Measurements from ENCODE around the gene STH. TPM values are rescaled to one million over a fixed set of nuclear protein-coding genes. Genes with fewer than 3 reads are reported as not detected.

Gene STH
- total and polyA plus RNA-seq, 10 of the 15 experiments (the other 5 are each of a cell fraction or from before 2014, with no cell fraction given), result not detected

DNA sequence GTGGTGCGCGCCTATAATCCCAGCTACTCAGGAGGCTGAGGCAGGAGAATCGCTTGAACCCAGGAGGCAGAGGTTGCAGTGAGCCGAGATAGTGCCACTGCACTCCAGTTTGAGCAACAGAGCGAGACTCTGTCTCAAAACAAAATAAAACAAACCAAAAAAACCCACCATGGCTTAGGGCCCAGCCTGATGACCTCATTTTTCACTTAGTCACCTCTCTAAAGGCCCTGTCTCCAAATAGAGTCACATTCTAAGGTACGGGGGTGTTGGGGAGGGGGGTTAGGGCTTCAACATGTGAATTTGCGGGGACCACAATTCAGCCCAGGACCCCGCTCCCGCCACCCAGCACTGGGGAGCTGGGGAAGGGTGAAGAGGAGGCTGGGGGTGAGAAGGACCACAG lies 1.4 kb upstream of the STH start:
- ATAC-seq (no peak), FAIRE-seq (no peak), DNase-seq (ENCODE audit: low read depth, low spot score) (no peak)
- H3K4me3 ChIP-seq, result no peak overlapping the region
- POLR2A ChIA-PET, result no interaction called here
- no peak overlapping the region for H3K27ac ChIP-seq (ENCODE audit: control insufficient read depth, insufficient read depth)
- no peaks in the 10 kb centered on the region for H3K79me2 ChIP-seq (ENCODE audit: control insufficient read depth, insufficient read depth, low read length)
- RAD21 ChIA-PET (ENCODE audit: unreplicated experiment), result no interaction called here
- no peaks in the 10 kb centered on the region for H3K4me1 ChIP-seq (ENCODE audit: control insufficient read depth, insufficient read depth, low read length)
- H4K20me1 ChIP-seq (ENCODE audit: control insufficient read depth, insufficient read depth), result no peaks in the 10 kb centered on the region
- H3K36me3 ChIP-seq (ENCODE audit: control insufficient read depth in 2 of 2, insufficient read depth in 2 of 2, low read length in 1 of 2), result no peaks in the 10 kb centered on the region
- CTCF ChIA-PET, result no interaction called here
- intact Hi-C loops (cut with micrococcal nuclease; ENCODE audit: unreplicated experiment) (no loop called here), in situ Hi-C loops (cut with MboI) (no loop called here)
- no peak overlapping the region for H2AFZ ChIP-seq (ENCODE audit: control insufficient read depth, low read depth, low read length)
- H3K9me3 ChIP-seq (replicated peaks; ENCODE audit: control insufficient read depth, insufficient read depth, low read length), result no peaks in the 10 kb centered on the region
- H3K9ac ChIP-seq (ENCODE audit: control insufficient read depth, insufficient read depth, low read length), result no peak overlapping the region
- no TSS peak for BruUV-seq (replicated peaks)
- SMC1A ChIA-PET (ENCODE audit: uncharacterized antibody, unreplicated experiment), result interaction anchor here (1.1 kb wide), 1 partner anchor 24 kb away, joined by 3 read pairs; no protein-coding TSS in a partner anchor
- no peak overlapping the region for H3K4me2 ChIP-seq (ENCODE audit: control insufficient read depth, insufficient read depth)
- TF ChIP-seq TBL1XR1 (IDR thresholded peaks at IDR 0.05; ENCODE audit: low read depth, low read length), result no peak
- no peaks in the 10 kb centered on the region for H3K27me3 ChIP-seq (replicated peaks in 1 of 2; ENCODE audit: control insufficient read depth in 2 of 2, insufficient read depth in 2 of 2, low read length in 1 of 2)
- 51% methylated on average over 9 of the region's 9 CpGs for WGBS (ENCODE audit: insufficient coverage, insufficient replicate concordance, low lambda C conversion rate, missing lambda C conversion rate)

GRCh38 chr17:45999900-46000290 lies 845 bp downstream of the STH start:
- Histone ChIP-seq H2AFZ (ENCODE audit: control insufficient read depth, low read depth, low read length) (no peak overlapping the region), H3K9ac (ENCODE audit: control insufficient read depth, insufficient read depth, low read length) (no peak overlapping the region), H3K4me2 (ENCODE audit: control insufficient read depth, insufficient read depth) (no peak overlapping the region), H4K20me1 (ENCODE audit: control insufficient read depth, insufficient read depth) (no peaks in the 10 kb centered on the region), H3K27ac (ENCODE audit: control insufficient read depth, insufficient read depth) (no peak overlapping the region), H3K4me1 (ENCODE audit: control insufficient read depth, insufficient read depth, low read length) (no peaks in the 10 kb centered on the region), H3K9me3 (replicated peaks; ENCODE audit: control insufficient read depth, insufficient read depth, low read length) (no peaks in the 10 kb centered on the region), H3K36me3 (ENCODE audit: control insufficient read depth in 2 of 2, insufficient read depth in 2 of 2, low read length in 1 of 2) (no peaks in the 10 kb centered on the region), H3K79me2 (ENCODE audit: control insufficient read depth, insufficient read depth, low read length) (no peaks in the 10 kb centered on the region), H3K27me3 (replicated peaks in 1 of 2; ENCODE audit: control insufficient read depth in 2 of 2, insufficient read depth in 2 of 2, low read length in 1 of 2) (no peaks in the 10 kb centered on the region), H3K4me3 (no peak overlapping the region)
- ChIA-PET SMC1A (ENCODE audit: uncharacterized antibody, unreplicated experiment) (interaction anchor here (0.7 to 3.1 kb wide), 3 partner anchors 8 to 213 kb away, joined by 3 to 7 read pairs (median 3); no protein-coding TSS in a partner anchor), CTCF (interaction anchor here (0.8 to 6.4 kb wide), 2 partner anchors 59 to 211 kb away, joined by 3 to 65 read pairs; no protein-coding TSS in a partner anchor), POLR2A (no interaction called here), RAD21 (ENCODE audit: unreplicated experiment) (no interaction called here)
- DNase-seq (ENCODE audit: low read depth, low spot score) (no peak), FAIRE-seq (no peak), ATAC-seq (no peak)
- in situ Hi-C loops (cut with MboI), result loop anchor here (5.0 kb wide), 2 partner anchors 217 to 267 kb away; no protein-coding TSS in a partner anchor
- TF ChIP-seq, protein P1, sequence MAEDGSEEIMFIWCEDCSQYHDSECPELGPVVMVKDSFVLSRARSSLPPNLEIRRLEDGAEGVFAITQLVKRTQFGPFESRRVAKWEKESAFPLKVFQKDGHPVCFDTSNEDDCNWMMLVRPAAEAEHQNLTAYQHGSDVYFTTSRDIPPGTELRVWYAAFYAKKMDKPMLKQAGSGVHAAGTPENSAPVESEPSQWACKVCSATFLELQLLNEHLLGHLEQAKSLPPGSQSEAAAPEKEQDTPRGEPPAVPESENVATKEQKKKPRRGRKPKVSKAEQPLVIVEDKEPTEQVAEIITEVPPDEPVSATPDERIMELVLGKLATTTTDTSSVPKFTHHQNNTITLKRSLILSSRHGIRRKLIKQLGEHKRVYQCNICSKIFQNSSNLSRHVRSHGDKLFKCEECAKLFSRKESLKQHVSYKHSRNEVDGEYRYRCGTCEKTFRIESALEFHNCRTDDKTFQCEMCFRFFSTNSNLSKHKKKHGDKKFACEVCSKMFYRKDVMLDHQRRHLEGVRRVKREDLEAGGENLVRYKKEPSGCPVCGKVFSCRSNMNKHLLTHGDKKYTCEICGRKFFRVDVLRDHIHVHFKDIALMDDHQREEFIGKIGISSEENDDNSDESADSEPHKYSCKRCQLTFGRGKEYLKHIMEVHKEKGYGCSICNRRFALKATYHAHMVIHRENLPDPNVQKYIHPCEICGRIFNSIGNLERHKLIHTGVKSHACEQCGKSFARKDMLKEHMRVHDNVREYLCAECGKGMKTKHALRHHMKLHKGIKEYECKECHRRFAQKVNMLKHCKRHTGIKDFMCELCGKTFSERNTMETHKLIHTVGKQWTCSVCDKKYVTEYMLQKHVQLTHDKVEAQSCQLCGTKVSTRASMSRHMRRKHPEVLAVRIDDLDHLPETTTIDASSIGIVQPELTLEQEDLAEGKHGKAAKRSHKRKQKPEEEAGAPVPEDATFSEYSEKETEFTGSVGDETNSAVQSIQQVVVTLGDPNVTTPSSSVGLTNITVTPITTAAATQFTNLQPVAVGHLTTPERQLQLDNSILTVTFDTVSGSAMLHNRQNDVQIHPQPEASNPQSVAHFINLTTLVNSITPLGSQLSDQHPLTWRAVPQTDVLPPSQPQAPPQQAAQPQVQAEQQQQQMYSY (CRISPR knock-in tag; IDR thresholded peaks at IDR 0.05), result no peak
- intact Hi-C loops (cut with micrococcal nuclease; ENCODE audit: unreplicated experiment), result no loop called here
- 33% methylated on average over 9 of the region's 9 CpGs for WGBS (ENCODE audit: insufficient coverage, insufficient replicate concordance, low lambda C conversion rate, missing lambda C conversion rate)
- no TSS peak for BruUV-seq (replicated peaks)

Data from GM12878 (cell line).